ENCODE results near the gene DLL3.
"Not testable (repeated sequence)": the region's sequence is repeated elsewhere in the genome, so short reads cannot be mapped to it uniquely, and the experiment has no call there.

Gene DLL3

GRCh38 chr19:39498798-39499642 lies at the start of gene DLL3:
TSS of gene DLL3 (plus strand) at chr19:39498947. CDS start at chr19:39498975, 28 bp downstream.
- in situ Hi-C loops (cut with HindIII; ENCODE audit: low sequenced_read_pairs): no loop called here
- DNase-seq (ENCODE audit: low read depth, low spot score): no peak
- TF ChIP-seq CTCF (IDR thresholded peaks at IDR 0.05; ENCODE audit: low read depth, low read length): no peak
- peak within 1 kb of the TSS; percentile 10 for H3K4me3 ChIP-seq (ENCODE audit: low read depth, low read length)

GRCh38 chr19:39449116-39449797 lies 49.5 kb upstream of the DLL3 start:
- in situ Hi-C loops (cut with HindIII; ENCODE audit: low sequenced_read_pairs): no loop called here
- no peak for DNase-seq (ENCODE audit: low read depth, low spot score)
- no peak for TF ChIP-seq CTCF (IDR thresholded peaks at IDR 0.05; ENCODE audit: low read depth, low read length)
- H3K4me3 ChIP-seq (ENCODE audit: low read depth, low read length): no peak overlapping the region

- in situ Hi-C loops (cut with HindIII; ENCODE audit: low sequenced_read_pairs); H3K4me3 ChIP-seq (ENCODE audit: low read depth, low read length); DNase-seq (ENCODE audit: low read depth, low spot score): not testable (repeated sequence)
These were observed 47.5 kb upstream of the DLL3 start for GRCh38 chr19:39451257-39451656.

- TF ChIP-seq CTCF (IDR thresholded peaks at IDR 0.05; ENCODE audit: low read depth, low read length): no peak
- in situ Hi-C loops (cut with HindIII; ENCODE audit: low sequenced_read_pairs): no loop called here
- DNase-seq (ENCODE audit: low read depth, low spot score): no peak
- H3K4me3 ChIP-seq (ENCODE audit: low read depth, low read length): no peak overlapping the region
These were observed 35.3 kb upstream of the DLL3 start for GRCh38 chr19:39463403-39463802.

GRCh38 chr19:39465956-39466747 lies 32.6 kb upstream of the DLL3 start:
- no peak for TF ChIP-seq CTCF (IDR thresholded peaks at IDR 0.05; ENCODE audit: low read depth, low read length)
- no peak overlapping the region for H3K4me3 ChIP-seq (ENCODE audit: low read depth, low read length)
- in situ Hi-C loops (cut with HindIII; ENCODE audit: low sequenced_read_pairs): no loop called here
- no peak for DNase-seq (ENCODE audit: low read depth, low spot score)

GRCh38 chr19:39467941-39468340 lies 30.8 kb upstream of the DLL3 start:
- no peak for TF ChIP-seq CTCF (IDR thresholded peaks at IDR 0.05; ENCODE audit: low read depth, low read length)
- H3K4me3 ChIP-seq (ENCODE audit: low read depth, low read length): no peak overlapping the region
- no peak for DNase-seq (ENCODE audit: low read depth, low spot score)
- in situ Hi-C loops (cut with HindIII; ENCODE audit: low sequenced_read_pairs): no loop called here

Data from astrocyte of the spinal cord (primary cell).